ENCODE data around the gene MAP6.
"Not testable (repeated sequence)": the region's sequence is repeated elsewhere in the genome, so short reads cannot be mapped to it uniquely, and the experiment has no call there.

MAP6 gene

GRCh38 chr11:75585293-75585670, 83.6 kb downstream of the MAP6 start:
- TF ChIP-seq CTCF (IDR thresholded peaks at IDR 0.05; ENCODE audit: low read depth, low read length), result no peak
- DNase-seq (ENCODE audit: extremely low read depth, low read depth), result no peak

DNA sequence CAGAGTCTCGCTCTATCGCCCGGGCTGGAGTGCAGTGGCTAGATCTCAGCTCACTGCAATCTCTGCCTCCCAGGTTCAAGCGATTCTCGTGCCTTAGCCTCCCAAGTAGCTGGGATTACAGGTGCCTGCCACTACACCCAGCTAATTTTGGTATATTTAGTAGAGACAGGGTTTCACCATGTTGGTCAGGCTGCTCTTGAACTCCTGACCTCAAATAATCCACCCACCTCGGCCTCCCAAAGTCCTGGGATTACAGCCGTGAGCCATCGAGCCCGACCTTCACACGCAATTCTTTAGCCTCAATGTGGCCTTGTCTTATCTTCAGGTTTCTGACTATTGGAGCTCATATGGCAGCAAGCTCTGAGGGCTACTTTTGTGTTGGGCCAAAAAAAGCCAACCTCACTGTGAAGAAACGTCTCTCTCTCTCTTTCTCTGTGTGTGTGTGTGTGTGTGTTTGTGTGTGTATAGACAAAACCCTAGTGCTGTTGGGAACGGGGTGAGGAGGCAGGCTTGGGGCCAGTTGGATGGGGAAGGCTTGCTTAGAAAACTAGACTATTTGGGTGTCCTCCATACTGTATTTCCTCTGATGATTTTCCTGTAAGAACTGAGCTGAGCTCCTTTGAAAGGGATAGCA, 84.1 kb downstream of the MAP6 start:
- not testable (repeated sequence) for DNase-seq (ENCODE audit: extremely low read depth, low read depth)

GRCh38 chr11:75583718-75584658, 84.8 kb downstream of the MAP6 start:
- DNase-seq (ENCODE audit: extremely low read depth, low read depth), result no peak
- no peak; the same call in 1 of the 2 replicates for TF ChIP-seq CTCF (IDR thresholded peaks at IDR 0.05; ENCODE audit: low read depth, low read length)

DNA sequence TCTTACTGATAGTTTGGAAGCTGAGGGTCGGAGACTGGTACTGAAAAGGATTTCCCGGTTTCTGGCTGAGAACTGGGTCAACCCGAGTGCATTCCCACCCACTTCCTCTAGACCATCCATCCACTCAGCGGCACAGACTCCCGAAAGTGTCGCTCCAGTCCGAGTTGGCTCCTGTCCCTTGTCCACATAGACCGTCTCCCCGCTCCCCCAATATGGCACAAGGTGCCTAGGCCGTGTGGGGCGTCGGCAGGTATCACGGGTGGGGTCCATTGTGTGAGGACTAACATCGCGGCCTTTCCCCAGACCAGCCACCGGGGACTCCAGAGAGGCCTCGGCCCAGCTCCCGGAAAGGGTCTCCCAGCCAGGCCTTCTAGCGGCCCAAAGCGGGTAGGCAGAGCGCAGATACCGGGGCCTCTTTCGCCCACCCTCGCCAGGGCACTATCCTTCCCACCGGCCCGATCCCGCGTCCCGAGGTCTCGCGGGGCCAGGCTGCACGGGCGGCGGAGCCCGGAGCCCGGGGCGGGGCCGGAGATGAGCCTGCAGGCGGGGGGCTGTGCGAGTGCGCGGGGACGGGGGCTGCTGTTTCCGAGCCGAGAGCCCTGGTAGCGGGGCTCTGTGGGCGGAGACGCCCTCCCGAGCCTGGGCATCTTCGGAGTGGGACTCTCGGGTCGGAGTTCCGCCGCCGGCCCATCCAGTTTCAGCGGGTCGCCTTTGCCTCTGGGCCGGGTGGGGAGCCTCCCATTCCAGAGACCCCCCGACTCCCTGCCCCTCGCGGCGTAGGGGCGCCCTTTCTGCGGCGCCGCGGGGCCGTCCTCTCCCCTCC, 85.7 kb downstream of the MAP6 start:
- TF ChIP-seq CTCF (IDR thresholded peaks at IDR 0.05; ENCODE audit: low read depth, low read length), result peak; percentile 25
- no peak for DNase-seq (ENCODE audit: extremely low read depth, low read depth)

GRCh38 chr11:75582506-75582894, 86.3 kb downstream of the MAP6 start:
- no peak for DNase-seq (ENCODE audit: extremely low read depth, low read depth)
- no peak for TF ChIP-seq CTCF (IDR thresholded peaks at IDR 0.05; ENCODE audit: low read depth, low read length)

DNA sequence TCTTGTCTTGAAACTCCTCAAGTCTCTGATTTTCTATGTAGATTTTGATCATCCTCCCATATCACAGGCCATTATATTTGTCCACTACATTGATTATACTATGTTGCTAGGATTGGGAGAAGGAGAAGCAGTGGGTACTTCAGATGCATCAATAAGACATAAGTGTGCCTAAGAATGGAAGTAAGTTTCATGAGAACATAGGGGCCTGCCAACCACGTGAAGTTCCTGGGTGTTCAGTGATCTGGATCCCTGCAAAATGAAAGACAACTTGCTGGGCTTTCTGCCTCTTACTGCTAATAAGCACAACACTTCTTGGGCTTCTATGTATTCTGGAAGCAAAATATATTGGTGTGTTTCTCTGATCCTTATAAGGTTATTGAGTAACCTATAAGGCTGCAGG, 89.0 kb downstream of the MAP6 start:
- no peak for DNase-seq (ENCODE audit: extremely low read depth, low read depth)
- no peak for TF ChIP-seq CTCF (IDR thresholded peaks at IDR 0.05; ENCODE audit: low read depth, low read length)

DNA sequence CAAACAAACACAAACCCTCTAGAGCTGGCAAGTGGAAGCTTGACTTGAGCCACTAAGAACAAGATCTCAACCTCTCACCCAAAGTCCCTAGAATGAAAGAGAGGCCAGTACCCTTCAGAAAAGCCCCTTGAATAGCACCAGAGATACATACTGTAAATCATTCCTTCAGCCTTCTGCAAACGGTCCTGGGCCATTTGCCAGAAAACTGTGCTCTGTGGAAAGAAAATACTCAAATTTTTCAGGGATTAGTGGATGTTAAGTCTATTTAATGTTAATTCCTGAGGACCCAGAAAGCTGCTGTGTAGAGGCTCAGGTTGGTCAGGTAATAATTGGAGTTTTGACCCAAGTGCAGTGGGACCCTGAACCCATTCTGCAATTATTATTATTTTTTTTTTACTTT, 89.9 kb downstream of the MAP6 start:
- TF ChIP-seq CTCF (IDR thresholded peaks at IDR 0.05; ENCODE audit: low read depth, low read length), result no peak
- no peak for DNase-seq (ENCODE audit: extremely low read depth, low read depth)

All from AG09319 (cell line).